ENCODE results near the gene UNC50.
"Not testable (repeated sequence)": the region's sequence is repeated elsewhere in the genome, so short reads cannot be mapped to it uniquely, and the experiment has no call there.

UNC50 gene

GRCh38 chr2:98658816-98659490 is 50.6 kb downstream of the UNC50 start:
- TF ChIP-seq CTCF (IDR thresholded peaks at IDR 0.05; ENCODE audit: low read depth, low read length) = no peak
- H3K4me3 ChIP-seq (ENCODE audit: low read depth, low read length) = no peak overlapping the region
- H3K9me3 ChIP-seq = no peaks in the 10 kb centered on the region
- DNase-seq = no peak
- no peaks in the 10 kb centered on the region for H3K4me1 ChIP-seq
- no peaks in the 10 kb centered on the region for H3K27me3 ChIP-seq
- no peaks in the 10 kb centered on the region for H3K36me3 ChIP-seq

- not testable (repeated sequence) for H3K9me3 ChIP-seq; H3K4me1 ChIP-seq; H3K36me3 ChIP-seq; H3K4me3 ChIP-seq (ENCODE audit: low read depth, low read length); H3K27me3 ChIP-seq; DNase-seq
These were observed 51.1 kb downstream of the UNC50 start for GRCh38 chr2:98659491-98659840.

GRCh38 chr2:98663511-98664090 is 55.2 kb downstream of the UNC50 start:
- H3K36me3 ChIP-seq = no peaks in the 10 kb centered on the region
- DNase-seq = no peak
- TF ChIP-seq CTCF (IDR thresholded peaks at IDR 0.05; ENCODE audit: low read depth, low read length) = no peak
- no peaks in the 10 kb centered on the region for H3K4me1 ChIP-seq
- no peaks in the 10 kb centered on the region for H3K9me3 ChIP-seq
- no peaks in the 10 kb centered on the region for H3K27me3 ChIP-seq
- no peak overlapping the region for H3K4me3 ChIP-seq (ENCODE audit: low read depth, low read length)

DNA sequence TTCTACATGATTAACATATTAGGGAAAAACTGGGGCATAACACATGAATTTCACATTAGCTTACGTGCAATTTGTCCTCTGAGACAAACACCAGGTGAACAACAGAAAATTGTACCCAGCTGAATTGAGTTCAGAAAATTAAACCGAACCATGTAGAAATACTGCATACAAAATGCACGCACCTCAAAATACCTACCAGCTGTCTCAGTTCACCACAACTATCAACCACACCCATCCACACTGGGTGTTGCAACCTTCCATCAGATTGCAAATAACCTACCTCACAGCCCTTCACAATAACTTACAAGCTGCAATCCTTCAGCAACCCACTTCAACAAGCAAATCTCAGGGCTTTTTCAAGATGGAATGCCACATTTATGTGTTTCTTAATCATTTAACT is 55.9 kb downstream of the UNC50 start:
- Histone ChIP-seq H3K36me3 (no peaks in the 10 kb centered on the region), H3K4me3 (ENCODE audit: low read depth, low read length) (no peak overlapping the region), H3K27me3 (no peaks in the 10 kb centered on the region), H3K9me3 (no peaks in the 10 kb centered on the region), H3K4me1 (no peaks in the 10 kb centered on the region)
- no peak for DNase-seq
- no peak for TF ChIP-seq CTCF (IDR thresholded peaks at IDR 0.05; ENCODE audit: low read depth, low read length)

GRCh38 chr2:98665677-98666076 is 57.3 kb downstream of the UNC50 start:
- Histone ChIP-seq H3K9me3 (no peaks in the 10 kb centered on the region), H3K27me3 (no peaks in the 10 kb centered on the region), H3K4me3 (ENCODE audit: low read depth, low read length) (no peak overlapping the region), H3K36me3 (no peaks in the 10 kb centered on the region), H3K4me1 (no peaks in the 10 kb centered on the region)
- no peak for DNase-seq
- no peak for TF ChIP-seq CTCF (IDR thresholded peaks at IDR 0.05; ENCODE audit: low read depth, low read length)
